Endometrial microvascular endothelial cells (primary cell): ENCODE data around the gene FILIP1L. TPM values are rescaled to one million over a fixed set of nuclear protein-coding genes. Genes with fewer than 3 reads are reported as not detected.

Source experiments
- in situ Hi-C: cut with HindIII; loops from 2 replicates; pipeline ENCODE4 v1.10.0; 2017; ENCODE audit warnings: low sequenced_read_pairs, low pct_unique_long_range_greater_than_20kb; ENCODE audit errors: inconsistent ontology term
- total RNA-seq: library from RNA; depleted of rRNA; stranded (reverse); fragments of >200 nt; gene quantifications from one replicate; pipeline ENCODE4 v1.2.3, GENCODE V29; 2015; ENCODE audit errors: inconsistent ontology term

FILIP1L gene
- total RNA-seq, 1 donor from 2014 or later: 31.3 TPM

GRCh38 chr3:100128565-100128964, 14.3 kb upstream of the FILIP1L start:
- in situ Hi-C loops: no loop called here

GRCh38 chr3:100127792-100128191, 13.5 kb upstream of the FILIP1L start:
- in situ Hi-C loops: no loop called here

DNA sequence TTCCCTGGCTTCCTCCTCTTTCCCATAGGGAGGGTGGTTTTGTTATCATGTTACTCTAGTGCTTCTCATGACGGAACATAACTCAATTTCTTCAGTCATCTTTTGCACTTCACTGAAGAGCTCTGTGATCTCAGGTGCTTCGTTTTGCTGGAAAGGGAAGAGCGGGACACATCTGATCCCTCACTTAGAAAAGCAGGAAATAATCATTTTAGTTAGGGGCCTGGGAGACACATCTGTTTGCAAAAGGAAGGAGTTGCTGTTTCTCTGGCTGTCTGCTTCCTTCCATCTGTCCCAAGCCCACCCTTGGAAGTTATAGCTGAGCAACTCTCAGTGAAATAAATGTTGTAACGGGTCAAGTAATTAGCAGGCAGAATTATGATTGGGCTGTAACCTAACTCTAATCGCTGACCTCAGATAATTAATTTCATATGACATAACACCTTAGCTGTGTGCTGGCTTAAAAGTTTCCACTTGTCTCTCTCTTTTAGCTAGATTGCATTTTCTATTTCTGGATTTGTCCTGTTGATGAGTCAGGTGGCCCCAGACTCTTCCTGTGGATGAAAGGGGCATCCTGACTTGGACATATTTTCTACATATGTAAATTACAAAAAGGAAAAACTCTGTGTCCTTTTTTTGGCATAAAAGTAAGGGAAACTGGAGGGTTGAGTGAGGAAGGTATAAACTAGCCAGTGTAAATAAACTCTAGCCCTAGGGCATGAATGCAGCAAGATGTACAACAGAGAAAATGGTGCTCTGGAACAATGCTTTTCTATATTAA, 11.0 kb upstream of the FILIP1L start:
- in situ Hi-C loops: no loop called here

GRCh38 chr3:100124201-100124761, 10.0 kb upstream of the FILIP1L start:
- in situ Hi-C loops: no loop called here

- in situ Hi-C loops: no loop called here
These were observed 8.8 kb upstream of the FILIP1L start for GRCh38 chr3:100123112-100123511.

DNA sequence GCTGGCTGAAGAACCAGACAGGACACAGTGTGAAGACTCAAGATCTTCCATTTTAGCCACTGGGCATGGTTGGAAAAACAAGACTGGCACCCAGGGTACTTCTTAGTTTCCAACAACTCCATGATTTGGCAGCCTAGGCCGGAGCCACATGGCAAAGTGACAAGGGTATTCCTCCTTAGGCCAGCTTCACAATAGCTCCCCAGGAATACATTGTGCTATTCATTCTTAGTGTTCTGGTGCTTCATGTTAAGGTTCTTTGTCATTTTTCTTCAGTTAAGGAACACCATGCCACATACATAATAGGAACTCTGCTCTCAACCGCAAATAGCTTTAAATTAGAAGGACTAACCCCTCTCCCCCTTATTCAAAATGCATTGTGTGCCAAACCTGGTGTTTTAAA, 8.0 kb upstream of the FILIP1L start:
- in situ Hi-C loops: no loop called here

GRCh38 chr3:100120693-100121092, 6.4 kb upstream of the FILIP1L start:
- in situ Hi-C loops: no loop called here

GRCh38 chr3:100120012-100120411, 5.7 kb upstream of the FILIP1L start:
- in situ Hi-C loops: no loop called here

DNA sequence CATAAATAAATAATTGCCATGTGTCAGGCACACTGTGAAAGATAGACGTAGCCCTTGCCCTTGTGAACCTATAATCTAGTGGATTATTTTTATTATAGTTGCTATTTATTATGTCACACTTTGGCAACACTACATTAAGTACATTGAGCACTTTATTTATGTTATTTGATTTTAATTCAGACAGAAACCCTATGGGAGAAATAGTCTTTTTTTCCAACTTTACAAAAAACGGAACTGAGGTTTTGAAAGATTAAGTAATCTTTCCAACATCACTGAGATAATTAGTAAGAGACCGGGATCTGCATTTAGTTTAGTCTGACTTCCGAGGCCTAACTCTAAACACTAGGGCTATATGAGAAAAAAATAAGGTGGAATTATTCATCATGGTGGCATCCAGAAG, 2.8 kb upstream of the FILIP1L start:
- in situ Hi-C loops: no loop called here

- in situ Hi-C loops: no loop called here
These were observed 433 bp downstream of the FILIP1L start for GRCh38 chr3:100113723-100114412.

DNA sequence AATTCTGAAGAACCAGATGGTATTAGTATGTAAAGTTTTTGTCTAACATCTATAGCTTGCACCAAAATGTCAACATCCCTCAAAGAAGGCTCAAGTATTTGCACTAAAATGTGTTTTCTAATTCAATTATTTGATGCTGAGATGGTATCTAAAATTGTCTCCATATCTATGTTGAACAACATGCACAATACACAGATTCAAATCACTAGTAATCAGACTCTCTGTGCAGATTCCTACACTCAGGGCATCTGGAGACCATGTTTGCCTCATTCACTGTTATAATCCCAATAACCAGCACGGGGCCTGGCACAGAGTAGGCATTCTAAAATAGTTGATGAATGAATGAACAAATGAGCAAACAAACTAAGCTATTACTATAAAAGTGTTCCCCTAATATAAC, 2.6 kb downstream of the FILIP1L start:
- in situ Hi-C loops: no loop called here

GRCh38 chr3:100110162-100110561, 4.1 kb downstream of the FILIP1L start:
- in situ Hi-C loops: no loop called here

DNA sequence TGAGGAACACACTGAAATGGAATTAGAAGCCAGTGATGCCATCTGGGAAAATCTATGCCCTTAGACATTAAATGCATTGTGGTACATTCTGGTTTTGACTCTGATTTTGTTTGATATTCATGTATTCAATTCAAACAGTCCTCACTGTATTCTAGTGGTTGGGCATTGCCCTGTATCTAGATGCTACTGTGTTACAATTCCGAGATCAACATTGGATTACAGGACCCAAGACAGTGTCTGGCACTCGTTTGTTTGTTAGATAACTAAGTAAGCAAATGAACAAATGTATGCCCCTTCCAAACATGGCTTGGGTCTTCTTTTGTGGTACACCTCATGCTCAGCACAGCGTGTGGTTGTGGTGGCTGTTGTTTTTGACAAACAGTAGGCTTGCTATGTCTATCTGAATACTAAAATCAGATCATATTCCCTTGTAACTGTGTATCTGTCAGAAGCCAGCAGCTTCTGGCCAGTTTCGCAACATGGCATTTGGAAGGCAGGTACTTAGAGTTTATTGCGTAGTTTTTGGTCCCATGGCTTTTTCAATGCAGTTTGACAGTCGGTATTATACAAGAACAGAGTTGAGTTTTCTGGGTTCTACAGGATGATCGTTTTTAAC, 5.7 kb downstream of the FILIP1L start:
- in situ Hi-C loops: no loop called here

- in situ Hi-C loops: no loop called here
These were observed 7.0 kb downstream of the FILIP1L start for GRCh38 chr3:100107221-100107814.

DNA sequence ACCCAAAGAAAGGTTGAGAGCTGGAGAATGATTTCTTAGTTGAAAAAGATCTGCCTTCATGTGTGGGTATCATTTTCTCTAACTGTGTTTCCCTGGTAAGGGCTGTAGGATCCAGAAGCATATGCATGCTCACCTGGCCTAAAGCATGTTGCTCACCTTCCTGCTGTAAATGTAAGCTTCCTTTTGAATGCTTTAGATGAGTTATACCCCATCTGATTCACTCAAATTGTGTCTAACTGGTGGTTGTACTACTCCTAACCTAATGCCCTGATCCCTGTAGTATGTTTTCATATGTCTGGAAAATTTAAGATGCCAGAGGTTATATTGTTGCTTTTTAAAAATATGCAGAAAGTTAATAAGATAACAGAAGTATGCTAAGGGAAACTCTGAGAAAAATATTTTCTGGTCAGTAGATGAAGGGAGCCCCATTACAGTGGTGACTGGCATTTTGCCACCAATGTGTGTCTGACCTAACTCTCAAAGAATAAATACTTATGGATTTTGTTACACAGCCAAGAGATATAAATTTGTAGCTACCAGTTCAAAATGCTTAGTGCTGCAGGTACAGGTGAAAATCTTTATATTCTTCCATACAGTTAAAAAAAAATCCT, 7.7 kb downstream of the FILIP1L start:
- in situ Hi-C loops: no loop called here

DNA sequence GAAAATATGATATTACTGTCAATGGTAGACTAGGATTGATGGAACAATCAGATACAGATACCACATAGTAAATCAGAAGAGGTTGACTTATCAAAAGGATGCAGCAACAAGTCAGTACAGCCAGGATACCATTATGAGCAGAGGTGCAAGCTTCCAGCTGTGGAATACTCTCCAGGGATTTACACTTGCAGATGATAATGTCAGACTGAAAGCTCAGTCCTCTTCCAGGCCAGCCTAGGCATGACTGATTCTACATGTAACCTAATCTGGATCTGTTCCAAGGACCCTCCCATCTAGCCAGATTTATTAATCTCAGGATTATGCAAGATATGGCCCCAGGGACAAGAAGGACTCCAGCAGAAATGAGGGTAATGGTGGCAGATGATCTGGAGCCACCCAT, 8.2 kb downstream of the FILIP1L start:
- in situ Hi-C loops: no loop called here

DNA sequence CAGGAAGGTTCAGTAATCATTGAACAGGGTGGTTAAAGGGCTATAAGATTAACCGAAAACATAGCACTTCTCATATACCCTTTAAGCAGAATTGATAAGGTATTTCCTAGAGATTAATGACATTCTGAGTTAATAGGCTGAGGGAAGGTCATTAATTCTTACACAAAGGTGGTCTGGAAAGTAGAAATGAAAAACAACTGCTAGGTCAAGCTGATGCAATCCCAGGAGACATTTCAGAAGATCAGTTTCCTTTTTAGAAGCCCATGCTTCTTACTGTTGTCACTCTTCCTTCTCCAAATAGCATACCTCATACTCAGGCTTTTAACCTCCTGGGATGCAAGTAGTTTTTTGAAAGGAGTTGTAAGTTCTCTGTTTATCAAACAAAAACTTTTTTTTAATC, 8.8 kb downstream of the FILIP1L start:
- in situ Hi-C loops: no loop called here

GRCh38 chr3:100104817-100105413, 9.4 kb downstream of the FILIP1L start:
- in situ Hi-C loops: no loop called here

GRCh38 chr3:100104442-100104798, 9.9 kb downstream of the FILIP1L start:
- in situ Hi-C loops: no loop called here
